Esophagus mucosa (tissue), 1 donor: ENCODE data around the gene CCR4. TPM values are rescaled to one million over a fixed set of nuclear protein-coding genes. Genes with fewer than 3 reads are reported as not detected.
A peak's percentile ranks its signal among the peaks of the same experiment; 100 is the strongest.
"Not testable (repeated sequence)": the region's sequence is repeated elsewhere in the genome, so short reads cannot be mapped to it uniquely, and the experiment has no call there.

Experiments used
- ATAC-seq: fragments of 200-7000 bp; cut with Tn5 transposase; one replicate; pipeline ENCODE4 v1.9.1; 2020
- total RNA-seq: library from RNA; stranded (reverse); gene quantifications from one replicate; pipeline ENCODE4 v1.2.4, GENCODE V29; 2023
- donor health status: DM: yes; HTN: yes; CAD: no.

The CCR4 gene
- total RNA-seq, 1 donor from 2014 or later, result 0.40 TPM

DNA sequence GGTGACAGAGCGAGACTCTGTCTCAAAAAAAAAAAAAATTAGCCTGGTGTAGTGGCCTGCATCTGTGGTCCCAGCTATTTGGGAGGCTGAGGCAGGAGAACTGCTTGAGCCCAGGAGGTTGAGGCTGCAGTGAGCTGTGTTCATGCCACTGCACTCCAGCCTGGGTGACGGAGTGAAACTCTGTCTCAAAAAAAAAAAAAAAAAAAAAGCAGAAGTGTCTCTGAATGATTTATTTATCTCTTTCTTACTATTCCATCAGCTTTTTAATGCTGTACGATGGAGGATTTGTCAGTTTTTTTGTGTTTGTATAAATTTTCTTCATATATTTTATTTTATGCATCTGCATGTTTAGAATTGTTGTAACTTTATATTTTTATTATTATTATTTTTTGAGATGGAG, 33.5 kb downstream of the CCR4 start:
- not testable (repeated sequence) for ATAC-seq

DNA sequence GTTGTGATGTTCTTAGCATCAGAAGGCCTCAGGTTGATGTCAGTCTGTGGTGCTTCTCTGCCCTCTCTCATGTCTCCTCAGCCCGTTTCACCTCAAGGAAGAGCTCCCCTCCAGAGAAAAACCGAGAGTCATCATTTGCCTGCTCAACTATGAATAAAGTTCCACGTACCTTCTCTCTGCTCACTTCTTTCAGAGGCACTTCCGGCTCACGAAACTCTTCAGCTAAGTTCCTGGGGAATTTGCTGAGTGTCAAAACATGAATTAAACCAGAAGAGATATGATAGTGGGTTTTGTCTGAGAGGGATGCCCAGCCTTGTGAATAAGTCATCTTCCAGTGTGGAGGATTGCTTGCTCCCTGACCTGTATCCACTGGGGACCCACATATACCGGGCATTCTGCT, 37.7 kb downstream of the CCR4 start:
- no peak for ATAC-seq

DNA sequence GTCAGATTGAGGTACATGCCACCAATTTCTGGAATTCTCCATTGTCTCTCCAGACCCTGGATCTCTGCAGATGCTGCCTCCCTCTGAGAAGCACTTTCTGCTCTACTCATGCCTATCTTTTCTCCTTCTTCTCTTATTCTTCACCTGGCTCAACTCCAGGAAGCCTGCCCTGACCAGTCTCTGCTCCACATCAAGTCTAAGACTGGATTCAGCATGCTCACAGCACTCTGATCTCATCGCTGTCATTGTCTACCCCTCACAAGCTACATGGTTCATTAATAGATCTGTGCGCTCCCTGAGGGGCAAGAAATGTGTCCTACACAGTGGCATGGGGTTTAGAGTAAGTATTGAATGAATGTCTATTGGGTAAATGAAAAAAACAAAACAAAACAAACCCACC, 38.7 kb downstream of the CCR4 start:
- ATAC-seq, result peak; percentile 35

DNA sequence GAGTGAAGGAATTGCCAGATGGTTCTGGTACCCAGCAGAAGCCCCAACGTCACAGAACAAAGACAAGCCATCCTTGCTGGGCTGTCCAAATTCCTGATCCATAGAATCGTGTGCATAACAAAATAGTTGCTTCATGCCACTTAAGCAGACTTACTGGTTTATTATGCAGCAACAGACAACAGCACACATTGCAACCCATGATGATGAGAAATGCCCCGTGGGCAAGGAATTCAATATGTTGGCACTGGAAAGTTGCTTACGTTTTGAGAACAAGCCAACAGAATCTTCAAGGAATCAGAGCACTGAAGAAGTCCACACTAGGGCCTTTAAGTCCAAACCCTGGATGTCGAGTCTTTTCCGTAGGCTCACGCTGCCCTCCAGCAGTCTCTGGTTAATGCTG, 40.3 kb downstream of the CCR4 start:
- no peak for ATAC-seq

DNA sequence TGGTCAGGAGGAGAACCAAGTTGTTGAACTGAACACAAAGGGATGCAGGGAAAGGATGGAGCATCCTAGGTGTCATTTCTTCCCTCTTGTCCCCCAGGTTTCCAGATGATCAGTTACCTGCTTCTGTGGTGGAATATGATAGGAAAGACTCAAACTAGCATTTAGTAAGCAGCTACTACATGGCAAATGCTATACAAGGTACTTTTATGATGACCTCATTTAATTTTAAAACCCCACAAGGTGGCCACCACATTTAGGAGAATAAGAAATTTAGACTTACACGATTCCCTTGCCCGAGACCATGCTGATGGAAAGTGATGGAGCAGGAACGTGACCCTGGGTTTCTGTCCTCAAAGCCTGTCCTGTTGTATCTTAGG, 40.9 kb downstream of the CCR4 start:
- no peak for ATAC-seq

DNA sequence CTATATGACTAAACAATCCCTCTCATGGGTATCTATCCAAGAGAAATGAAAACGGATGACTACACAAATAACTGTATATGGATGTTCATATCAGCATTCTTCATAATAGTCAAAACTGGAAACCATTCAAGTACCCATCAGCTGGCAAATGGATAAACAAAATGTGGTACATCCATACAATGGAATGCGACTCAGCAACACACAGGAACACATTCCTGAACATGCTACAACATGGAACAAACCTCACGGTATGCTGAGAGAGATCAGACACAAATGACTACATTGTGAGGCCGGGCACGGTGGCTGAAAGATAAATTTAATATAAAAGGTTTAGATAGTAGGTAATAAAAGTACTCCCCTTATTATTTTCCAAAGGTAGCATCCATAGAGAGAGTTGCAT, 42.6 kb downstream of the CCR4 start:
- no peak for ATAC-seq

DNA sequence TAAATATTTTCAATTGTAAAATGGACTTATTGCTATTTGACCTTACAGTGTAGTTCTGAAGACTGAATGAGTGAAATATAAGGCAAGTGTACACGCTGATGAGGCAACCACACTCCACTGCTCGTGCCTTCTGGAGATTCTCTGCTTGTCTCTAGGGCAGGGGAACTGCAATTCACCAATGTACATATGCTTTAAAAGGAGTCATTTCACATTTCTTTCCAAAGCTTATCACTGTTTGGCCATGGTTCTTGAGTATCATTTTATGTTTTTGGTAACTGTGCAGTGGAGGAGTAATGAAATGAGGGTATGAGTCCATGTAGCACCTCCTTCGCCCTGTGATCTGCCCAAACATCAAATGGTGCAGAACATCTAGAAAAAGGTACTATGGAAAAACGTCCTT, 43.7 kb downstream of the CCR4 start:
- no peak for ATAC-seq

DNA sequence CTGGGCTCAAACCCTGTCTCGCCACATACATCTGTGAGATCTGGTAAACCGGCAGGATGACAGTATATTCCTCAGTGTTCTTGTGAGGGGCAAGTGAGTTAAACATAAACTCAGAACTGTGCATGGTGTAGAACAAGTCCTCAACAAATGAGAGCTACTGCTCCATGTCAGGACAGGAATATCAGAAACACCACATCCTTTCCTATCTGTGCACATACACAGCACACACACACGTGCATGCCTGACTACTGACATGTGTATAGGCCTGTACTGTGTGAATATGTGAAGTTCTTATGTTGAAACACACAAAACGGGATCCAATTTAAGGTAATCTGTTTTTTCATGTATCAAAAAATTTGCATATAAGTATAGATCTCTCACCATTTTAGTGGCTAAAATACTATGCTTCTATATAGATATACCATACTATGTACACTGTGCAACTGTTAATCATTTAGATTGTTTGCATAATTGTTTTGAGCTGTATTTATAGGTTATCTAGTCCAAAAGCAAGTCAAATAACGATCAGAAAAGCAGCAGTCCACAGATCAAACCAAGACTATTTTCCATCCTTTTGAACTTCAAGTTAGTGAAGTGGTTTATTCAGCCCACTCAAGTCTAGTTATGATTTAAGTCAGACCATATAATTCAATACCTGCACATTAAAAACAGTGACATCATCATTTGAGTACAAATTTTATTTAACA, 44.8 kb downstream of the CCR4 start:
- ATAC-seq, result no peak

DNA sequence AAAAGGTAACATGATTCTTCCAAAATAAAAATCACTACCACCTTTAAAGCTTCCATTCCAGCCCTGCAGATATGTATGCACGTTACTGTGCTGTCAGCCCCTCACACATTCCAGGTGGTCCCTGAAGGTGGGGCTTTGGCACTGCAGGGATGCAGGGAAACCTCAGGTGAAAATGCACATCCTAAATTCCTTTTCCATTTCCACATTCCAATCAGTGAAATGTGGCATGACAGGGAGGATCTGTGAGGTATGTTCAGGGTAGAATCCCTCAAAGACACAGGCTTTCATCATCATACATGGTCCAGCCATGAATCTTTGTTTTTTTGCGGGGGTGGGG, 45.3 kb downstream of the CCR4 start:
- no peak for ATAC-seq

DNA sequence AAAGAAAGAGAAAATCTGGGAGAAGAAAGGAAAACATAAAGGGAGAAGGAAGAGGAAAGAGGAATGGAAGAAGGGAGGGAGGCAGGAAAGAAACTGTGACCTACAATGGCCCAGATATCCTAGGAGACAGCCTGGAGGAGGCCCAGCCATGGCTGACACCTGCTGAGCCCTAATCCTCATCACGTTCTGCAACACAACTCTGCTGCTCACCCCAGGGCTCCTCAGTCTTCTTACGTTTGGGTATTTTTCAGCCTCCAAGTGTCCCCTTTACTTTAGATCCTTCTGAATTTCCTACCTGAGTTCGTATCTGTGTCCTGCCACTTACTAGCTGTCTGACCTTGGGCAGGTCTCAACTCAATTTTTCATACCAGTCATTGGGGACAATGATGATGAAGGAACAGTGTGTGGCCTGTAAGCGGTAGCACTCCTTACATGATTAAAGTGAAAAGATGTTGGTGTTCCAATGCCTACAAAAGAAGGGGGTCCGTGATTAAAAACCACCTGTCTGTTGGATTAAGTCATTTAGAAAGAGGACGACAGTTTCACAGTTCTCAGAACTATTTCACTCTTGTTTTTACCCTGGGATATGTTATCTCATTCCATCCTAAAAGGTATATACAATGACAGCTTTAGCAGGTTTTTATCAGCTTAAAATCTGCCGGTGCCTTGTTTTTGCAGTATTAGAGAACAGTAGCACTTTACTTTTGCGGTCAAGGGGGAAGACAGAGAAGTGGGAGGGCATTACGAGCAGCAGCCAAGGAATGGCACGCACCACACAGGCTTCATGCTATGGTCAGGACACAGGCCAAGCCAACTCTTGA, 47.4 kb downstream of the CCR4 start:
- no peak for ATAC-seq

DNA sequence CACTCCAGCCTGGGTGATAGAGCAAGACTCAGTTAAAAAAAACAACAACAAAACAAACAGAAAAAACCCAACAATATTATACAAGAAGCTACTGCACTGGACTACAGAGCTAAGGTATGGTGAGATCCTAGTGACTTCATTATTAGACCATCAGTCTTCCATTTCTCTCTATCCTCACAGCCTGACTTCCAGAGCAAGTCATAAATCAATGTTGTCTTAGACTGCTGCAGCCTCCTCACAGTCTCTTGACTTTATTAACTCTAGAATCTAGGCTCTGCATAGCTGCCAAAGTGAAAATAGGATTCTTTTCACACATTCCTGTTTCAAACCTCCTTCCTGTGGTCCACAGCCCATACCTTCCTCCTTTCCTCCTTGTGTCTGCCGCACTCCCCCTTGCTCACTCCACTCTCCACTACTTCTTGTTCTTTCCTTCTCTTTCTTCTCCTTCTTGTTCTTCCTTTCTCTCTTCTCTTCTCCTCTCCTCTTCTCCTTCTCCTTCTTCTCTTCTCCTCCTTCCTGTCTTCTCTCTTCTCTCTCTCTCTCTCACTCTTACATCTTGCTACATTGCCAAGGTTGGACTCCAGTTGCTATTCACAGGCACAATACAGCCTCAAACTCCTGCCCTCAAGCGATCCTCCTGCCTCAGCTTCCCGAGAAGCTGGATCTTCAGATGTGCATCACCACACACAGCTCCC, 49.4 kb downstream of the CCR4 start:
- no peak for ATAC-seq

DNA sequence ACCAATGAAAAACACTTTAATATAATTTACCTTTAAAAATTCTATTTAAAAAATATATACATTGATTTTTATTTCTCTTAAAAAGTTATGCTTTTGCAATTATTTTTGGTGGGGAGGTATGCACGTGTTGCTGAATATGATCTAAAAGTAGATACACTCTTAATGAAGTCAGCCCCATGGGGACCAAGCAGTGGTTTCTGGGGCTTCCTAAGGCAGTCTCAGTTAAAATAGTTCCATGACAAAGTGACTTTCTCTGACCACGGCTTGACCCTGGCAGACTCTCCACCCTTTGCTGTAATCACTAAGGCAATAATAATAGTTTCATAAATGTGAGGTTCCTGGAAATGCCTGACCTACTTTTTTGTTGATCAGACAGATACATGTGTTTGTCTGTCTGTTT, 50.4 kb downstream of the CCR4 start:
- ATAC-seq, result no peak

DNA sequence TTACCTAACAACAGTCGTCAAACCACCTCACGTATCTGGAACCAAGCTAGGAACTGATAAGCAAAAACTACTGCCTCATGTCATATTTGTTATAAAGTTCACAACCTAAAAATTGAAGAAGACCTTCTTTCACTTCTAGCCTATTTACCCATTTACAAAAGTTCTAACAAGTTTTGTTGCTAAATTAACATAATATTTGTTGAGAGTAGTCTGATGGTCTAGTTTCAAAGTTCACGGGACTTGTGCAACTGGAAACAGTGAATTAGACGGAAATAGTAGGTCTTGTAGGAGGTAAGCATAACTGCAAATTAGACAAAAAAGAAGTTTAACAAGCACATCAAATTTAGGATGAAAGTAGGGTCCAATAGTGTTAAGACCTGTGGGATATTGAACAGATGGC, 51.9 kb downstream of the CCR4 start:
- ATAC-seq, result no peak

DNA sequence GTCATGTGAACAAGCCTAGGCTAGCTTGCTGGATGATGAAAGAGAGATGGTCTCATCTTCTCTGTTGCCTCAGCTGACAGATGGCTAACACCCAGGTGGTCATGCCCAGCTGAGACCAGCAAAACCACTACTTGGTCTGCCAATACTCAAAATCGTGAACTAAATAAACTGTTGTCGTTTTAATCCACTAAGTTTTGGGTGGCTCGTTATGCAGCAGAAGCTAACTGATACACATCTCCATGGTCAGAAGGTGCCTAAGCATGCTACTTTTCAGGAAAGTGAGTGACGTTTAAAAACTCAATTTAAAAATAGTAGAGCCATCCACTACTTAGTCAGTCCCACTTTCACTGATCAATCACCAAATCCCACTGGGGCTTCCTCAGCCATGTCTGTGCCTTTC, 52.8 kb downstream of the CCR4 start:
- no peak for ATAC-seq

DNA sequence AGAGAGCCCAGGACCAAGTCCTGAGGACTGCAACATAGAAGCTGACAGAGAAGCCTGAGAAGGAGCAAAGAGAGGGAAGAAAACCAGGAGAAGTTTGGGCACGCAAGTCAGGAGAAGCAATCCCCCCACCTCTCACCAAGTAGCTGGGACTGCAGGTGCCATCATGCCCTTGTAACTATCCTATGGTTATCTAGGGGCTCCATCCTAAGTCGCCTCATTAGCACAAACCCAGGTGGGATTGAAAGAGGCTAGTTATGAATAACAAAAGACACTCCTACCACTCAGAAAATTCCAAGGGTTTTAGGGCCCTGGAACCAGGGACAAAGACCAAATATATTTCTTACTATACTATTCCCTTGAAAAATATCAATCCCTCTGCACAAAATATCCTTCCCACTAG, 53.5 kb downstream of the CCR4 start:
- no peak for ATAC-seq

Other genes starting within 250 kb of the CCR4 start
- gene TRIM71, start 133.6 kb upstream of the CCR4 start, total RNA-seq, result not detected
- gene GLB1, start 145.5 kb downstream of the CCR4 start, total RNA-seq, result 28.8 TPM
- 4.8 TPM for gene TMPPE, start 145.5 kb downstream of the CCR4 start, total RNA-seq
- 78.7 TPM for gene CRTAP, start 162.4 kb downstream of the CCR4 start, total RNA-seq